Dermis microvascular lymphatic vessel endothelial cell (primary cell): Measurements from ENCODE around the gene SIM1. TPM values are rescaled to one million over a fixed set of nuclear protein-coding genes. Genes with fewer than 3 reads are reported as not detected.
A peak's percentile ranks its signal among the peaks of the same experiment; 100 is the strongest.

Experiments
- DNase-seq, 2 donors: peaks; one replicate each; pipeline versions ENCODE4 v3.0.0 to v3.0.0-alpha.2; 2010; ENCODE audit warnings: low read depth in 2 of 2
- total RNA-seq: library from RNA; depleted of rRNA; stranded (reverse); fragments of >200 nt; gene quantifications from 2 replicates; pipeline ENCODE4 v1.2.1, GENCODE V29; 2014

The SIM1 gene
- total RNA-seq, 1 donor from 2014 or later = not detected

DNA sequence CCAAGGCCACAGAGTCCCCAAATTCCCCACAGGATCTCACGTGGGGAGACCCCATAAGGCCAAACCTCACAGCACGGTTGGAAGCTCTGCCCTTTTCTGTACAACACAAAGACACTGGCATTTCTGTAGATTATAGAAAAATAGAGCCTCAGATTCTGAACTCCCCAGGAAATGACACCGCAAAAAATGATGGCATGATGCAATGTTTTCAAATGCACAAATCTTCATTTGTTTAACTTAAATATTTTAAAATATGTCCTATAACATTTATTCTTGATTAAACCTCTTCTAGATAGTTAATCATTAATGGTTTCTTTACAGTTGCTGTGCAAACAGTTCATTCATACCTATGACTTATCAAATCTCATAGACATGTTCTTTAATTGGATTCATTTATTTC lies 33.8 kb downstream of the SIM1 start:
- no peak for DNase-seq

GRCh38 chr6:100427452-100427851 lies 37.3 kb downstream of the SIM1 start:
- DNase-seq = no peak

DNA sequence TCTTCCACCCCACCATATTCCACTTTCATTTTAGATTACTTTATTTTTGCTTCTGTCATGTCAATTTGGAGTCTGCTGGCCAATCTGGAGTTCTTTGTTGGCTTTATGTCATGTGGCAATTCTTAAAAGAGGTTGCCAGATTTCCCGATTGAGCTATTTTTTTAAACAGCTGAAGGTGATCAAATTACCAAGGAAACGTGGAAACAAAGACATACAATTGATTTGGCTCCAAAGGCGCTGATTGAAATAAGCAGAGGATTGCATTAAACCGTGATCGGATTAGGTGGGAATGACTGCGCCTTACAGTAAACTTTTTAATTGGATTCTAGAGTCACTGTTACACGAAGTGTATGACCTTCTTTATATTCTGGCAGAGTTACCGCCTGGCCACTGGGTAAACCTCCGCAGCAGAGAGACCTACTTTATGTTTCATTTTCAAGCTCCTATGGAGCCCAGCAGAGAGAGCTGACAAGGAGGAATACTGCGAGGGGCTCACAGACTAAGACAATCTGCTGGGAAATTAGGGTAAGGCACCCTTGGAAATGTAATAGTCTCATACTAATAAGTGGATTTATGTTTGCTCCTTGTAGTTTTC lies 37.9 kb downstream of the SIM1 start:
- no peak for DNase-seq

DNA sequence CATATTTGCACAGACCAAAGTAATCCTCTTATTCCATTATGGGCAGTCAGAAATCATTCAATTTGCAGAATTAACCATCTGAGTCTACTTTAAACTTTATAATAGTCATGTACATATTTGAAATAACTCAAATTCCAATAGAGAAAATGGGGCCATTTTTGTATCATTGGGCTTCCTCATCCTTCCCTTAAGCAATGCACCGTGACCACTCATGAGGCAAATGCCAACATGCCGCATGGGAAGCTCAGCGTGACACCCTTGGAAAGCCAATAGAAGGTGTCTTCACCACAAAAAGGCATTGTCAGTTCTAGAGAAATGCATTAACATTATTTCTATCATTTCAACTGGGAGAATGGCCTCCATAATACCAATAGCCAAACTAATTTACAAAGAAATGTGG lies 38.5 kb downstream of the SIM1 start:
- no peak for DNase-seq

- DNase-seq = no peak
Measured at GRCh38 chr6:100420711-100421110, 44.0 kb downstream of the SIM1 start.

- DNase-seq = no peak
Measured at GRCh38 chr6:100417036-100417435, 47.7 kb downstream of the SIM1 start.

- DNase-seq = no peak
Measured at GRCh38 chr6:100415768-100416167, 49.0 kb downstream of the SIM1 start.

GRCh38 chr6:100412872-100413271 lies 51.8 kb downstream of the SIM1 start:
- DNase-seq = no peak

- no peak for DNase-seq
Measured at GRCh38 chr6:100404051-100404450, 60.7 kb downstream of the SIM1 start.

DNA sequence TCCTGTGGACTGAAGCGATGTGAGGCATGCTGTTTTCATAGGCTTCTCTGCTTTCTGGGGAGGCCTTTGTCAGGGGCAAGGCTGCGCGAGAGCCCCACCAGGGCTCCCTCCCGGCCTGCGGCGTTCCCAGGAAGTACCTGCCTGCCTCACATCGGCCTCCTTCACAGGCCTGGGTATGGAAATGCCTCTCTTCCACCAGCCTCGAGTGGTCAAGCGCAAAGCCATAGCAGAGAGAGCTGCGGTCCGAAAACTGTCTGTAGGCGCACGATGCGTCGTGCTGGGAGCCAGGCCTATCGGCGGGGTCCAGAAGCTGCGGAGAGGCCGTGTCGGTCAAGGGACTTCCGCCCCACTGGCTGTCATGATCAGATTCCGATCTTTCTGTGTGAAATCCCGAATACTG lies 71.2 kb downstream of the SIM1 start:
- DNase-seq = no peak

DNA sequence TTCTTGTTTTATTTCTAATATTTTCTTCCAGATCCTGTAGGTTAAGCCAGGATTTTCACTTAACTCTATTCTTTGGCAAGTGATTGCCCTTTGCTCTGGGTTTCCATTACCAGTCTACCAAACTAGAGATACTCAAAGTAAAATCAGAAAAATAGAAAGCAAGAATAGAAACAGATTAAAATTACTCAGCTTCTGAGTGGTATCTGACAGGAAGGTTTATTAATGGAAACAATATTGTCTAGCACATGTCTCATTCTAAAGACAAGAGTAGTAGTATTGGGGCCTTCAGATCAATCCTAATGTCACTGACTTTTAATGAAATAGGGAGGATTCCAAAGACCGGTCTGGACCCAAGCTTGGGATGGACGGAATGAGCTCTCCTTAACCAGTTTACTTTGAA lies 72.3 kb downstream of the SIM1 start:
- DNase-seq = no peak

GRCh38 chr6:100388868-100389519 lies 75.7 kb downstream of the SIM1 start:
- DNase-seq = no peak

DNA sequence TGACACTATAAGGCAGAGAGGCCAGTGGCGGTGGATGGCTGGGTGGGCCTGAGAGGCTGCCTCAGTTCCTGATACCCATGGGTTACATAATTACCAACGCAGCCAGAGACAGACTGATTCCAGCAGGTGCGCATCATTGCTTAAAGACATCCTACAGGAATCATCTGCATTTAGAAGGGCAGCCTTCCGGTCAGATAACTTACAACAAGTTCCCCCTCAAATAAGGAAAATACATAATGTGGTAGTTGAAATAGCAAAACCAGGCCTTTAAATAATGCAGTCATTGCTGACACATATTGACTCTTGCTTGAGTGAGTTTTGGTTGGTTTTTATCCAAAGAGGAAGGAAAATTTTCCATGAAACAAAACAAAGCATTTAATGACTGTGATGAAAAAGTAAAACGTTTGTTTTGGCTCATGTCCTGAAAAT lies 81.9 kb downstream of the SIM1 start:
- peak; percentile 79 to 80 for DNase-seq

- no peak for DNase-seq
Measured at GRCh38 chr6:100382031-100382430, 82.7 kb downstream of the SIM1 start.

GRCh38 chr6:100381111-100381510 lies 83.6 kb downstream of the SIM1 start:
- no peak for DNase-seq

GRCh38 chr6:100379386-100379785 lies 85.3 kb downstream of the SIM1 start:
- DNase-seq = no peak

DNA sequence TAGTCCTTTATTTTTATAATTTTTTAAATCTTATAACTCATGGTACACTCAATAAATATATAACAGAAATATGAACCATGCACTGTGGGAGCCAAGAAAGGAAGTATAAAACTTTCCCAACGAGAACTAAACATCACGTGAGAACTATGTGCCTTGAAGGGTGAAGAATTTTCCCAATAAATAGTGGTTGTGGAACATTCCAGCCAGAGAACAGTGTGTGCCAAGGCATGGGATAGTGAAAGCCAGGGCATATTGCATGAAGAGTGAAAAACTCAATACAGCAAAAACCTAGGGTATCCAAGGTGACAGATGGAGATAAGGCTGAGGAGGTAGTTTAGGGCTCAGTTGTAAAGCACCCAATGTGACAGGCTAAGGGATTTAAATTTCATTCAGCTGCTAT lies 86.1 kb downstream of the SIM1 start:
- no peak for DNase-seq

DNA sequence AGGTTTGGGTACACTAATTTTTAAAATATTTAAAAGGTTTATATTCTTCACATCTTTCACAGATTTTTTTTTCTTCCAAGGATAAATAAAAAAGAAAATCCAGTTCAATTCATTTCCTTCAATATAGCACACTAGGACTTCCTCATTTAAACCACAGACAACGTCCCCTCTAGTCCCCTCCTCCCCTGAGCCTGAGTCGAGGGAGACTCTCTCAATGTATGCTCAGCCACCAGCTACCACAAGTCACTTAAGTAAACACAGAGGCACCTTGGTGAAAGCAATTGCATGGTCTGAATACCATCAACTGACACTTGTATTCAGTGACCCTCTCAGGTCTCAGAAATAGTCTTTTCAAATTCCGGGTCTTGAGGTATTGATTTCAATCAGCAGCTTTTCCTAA lies 88.6 kb downstream of the SIM1 start:
- no peak for DNase-seq

- DNase-seq = no peak
Measured at GRCh38 chr6:100372326-100373091, 92.2 kb downstream of the SIM1 start.

DNA sequence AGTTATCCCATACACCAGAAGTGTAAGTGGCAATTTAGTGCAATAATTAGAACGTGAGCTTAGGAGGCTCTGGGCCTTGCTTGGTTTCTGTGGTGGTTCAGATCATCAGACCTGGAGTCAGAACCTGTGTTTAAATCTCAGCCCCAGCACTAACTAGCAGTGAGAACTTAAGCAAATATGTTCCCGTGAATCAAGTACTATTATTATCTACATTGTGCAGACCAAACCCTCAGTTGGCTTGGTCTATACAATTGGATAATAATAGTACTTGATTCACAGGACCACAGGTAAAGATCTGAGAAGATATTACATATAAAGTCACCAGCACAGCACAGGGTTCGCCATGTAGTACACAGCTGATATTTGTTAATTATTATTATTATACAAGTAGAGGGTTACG lies 93.1 kb downstream of the SIM1 start:
- no peak for DNase-seq

GRCh38 chr6:100370265-100370664 lies 94.5 kb downstream of the SIM1 start:
- peak in 1 of 2 donors; percentile 17 for DNase-seq

DNA sequence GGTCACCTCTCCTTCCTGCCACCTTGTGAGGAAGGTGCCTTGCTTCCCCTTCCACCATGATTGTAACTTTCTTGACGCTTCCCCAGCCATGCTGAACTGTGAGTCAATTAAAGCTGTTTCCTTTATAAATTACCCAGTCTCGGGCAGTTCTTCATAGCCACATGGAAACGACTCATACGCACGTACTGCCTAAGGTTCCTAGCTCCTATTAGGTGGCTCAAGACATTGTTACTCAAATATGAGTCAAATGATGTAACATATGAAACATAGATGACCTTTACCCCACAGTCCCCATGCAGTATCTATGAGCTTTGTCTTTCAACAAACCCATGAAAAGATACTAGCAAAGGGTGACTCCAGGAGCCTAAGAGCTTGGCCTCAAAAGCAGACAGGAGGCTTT lies 98.3 kb downstream of the SIM1 start:
- no peak for DNase-seq

DNA sequence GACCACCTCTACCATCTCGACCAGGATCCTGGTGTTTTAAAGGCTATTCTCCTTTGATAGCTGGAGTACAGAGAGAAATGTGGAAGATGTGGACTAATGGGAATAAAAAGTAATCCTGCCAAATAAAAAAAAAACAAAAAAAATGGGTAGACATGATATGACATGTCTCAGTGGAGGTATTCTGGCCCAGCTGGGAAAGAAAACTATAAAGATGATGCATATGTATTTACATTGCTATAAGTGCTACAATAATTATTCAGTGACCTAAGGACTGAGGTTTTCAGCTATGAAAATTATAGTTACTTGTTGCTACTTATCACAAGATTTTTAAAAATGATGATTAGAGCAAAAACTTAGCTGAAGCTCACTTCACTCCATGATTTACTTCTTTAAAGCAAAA lies 101.1 kb downstream of the SIM1 start:
- DNase-seq = no peak
